ENCODE results near the gene OPALIN.

Gene OPALIN

DNA sequence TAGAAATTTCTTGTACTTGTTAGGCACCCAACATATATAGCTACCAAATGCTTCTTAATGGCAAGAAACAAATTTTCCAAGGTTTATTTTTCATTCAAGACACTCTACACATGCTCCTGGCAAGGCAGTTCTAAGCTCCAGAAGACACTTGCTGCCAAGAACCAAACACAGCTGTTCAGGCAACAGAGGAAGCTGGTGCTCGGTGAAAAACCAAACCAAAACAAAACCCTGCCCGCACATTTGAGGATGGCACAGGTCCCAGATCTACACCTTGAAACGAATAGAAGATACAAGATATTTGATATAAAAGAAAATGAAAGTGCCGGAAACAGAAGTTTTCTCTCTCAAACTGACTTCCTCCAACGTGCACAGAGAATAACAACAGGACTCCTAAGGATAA is 59.4 kb downstream of the OPALIN start:
- DNase-seq (ENCODE audit: low spot score): no peak

DNA sequence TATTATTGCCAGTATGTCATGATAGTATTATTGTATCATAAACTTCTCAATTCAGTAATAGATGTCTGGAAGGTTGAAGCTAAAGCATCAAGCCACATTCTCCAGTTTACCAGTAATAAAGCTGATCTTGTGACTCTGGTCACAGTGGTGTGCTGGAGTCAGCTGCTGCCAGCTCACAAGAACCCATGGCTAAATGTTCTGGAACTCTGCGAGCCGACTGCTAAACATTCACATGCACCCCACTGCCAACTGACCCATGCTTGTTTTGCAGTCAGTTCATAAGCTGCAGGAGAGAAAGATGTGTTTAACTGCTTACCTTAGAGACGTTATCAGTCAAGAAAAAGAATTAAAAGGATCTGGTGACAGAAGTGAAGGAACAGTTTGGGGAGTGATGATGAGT is 60.4 kb downstream of the OPALIN start:
- DNase-seq (ENCODE audit: low spot score): no peak

DNA sequence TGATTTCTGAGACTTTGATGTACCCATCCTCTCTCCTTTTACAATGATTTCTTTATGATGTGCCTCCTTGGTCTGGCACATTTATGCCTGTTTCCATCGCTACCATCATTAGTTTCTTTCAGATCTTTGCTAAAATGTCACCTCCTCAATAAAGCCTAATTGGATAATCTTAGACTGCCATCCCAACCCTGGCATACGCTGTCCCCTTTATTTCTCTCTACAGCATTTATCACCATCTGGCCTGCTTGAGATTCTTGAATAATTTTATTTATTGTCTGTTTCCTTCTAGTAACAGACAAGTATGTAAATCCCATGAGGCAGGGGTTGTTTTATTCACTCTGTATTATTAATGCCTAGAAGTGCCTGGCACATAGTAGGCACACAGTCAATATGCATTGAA is 61.3 kb downstream of the OPALIN start:
- DNase-seq (ENCODE audit: low spot score): no peak

DNA sequence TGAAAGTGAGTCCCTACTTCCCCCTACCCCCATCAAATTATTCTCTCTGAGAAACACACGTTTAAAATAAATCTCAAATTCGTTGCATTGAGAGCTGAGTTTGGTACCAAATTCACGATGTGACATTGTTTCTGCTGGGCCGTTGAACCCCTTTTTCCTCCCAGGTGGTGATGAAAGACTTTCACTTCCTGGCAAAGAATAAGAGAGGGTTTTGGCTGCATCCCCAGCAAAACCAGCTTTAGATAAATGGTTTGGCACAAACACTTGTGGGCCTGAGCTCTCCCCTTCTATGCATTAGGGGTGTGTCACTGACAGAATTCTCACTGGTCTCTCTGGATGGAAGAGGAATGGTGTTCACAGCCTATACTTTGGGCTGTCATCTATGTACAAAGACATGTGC is 63.3 kb downstream of the OPALIN start:
- no peak for DNase-seq (ENCODE audit: low spot score)

Measured in Ammon's horn (tissue), 1 donor.